WTC11 (cell line): ENCODE results near the gene LENEP. TPM values are rescaled to one million over a fixed set of nuclear protein-coding genes. Genes with fewer than 3 reads are reported as not detected.

ENCODE experiments used
- ATAC-seq: fragments of 200-7000 bp; cut with Tn5 transposase; 2 replicates; pipeline ENCODE4 v1.10.0; 2021; ENCODE audit warnings: mild to moderate bottlenecking, moderate library complexity
- CTCF ChIA-PET: fragments of 300-600 bp; sonication (Branson Sonifier 250); formaldehyde crosslinking; loops from one replicate; lab custom pipeline; 2021; ENCODE audit warnings: antibody characterized with exemption; lab: Charles Lee
- POLR2A ChIA-PET: fragments of 350-600 bp; sonication (Branson Sonifier 250); formaldehyde crosslinking; loops from one replicate; lab custom pipeline; 2021; ENCODE audit warnings: antibody characterized with exemption; lab: Charles Lee
- DNase-seq: peaks from one replicate; pipeline ENCODE4 v3.0.0; 2021; ENCODE audit warnings: low spot score
- H3K27ac Mint-ChIP-seq: 2 replicates; pipeline ENCODE4 v1.8.0; 2021; ENCODE audit warnings: mixed read lengths
- H3K27me3 Mint-ChIP-seq: 2 replicates; pipeline ENCODE4 v1.8.0; 2021; ENCODE audit warnings: low read depth, mild to moderate bottlenecking, moderate library complexity, mixed read lengths
- H3K36me3 Mint-ChIP-seq: 2 replicates; pipeline ENCODE4 v1.8.0; 2021; ENCODE audit warnings: mixed read lengths
- H3K4me1 Mint-ChIP-seq: 2 replicates; pipeline ENCODE4 v1.8.0; 2022; ENCODE audit warnings: mixed read lengths
- H3K4me3 Mint-ChIP-seq: 2 replicates; pipeline ENCODE4 v1.8.0; 2021; ENCODE audit warnings: mild to moderate bottlenecking, moderate library complexity, mixed read lengths
- H3K9me3 Mint-ChIP-seq: 2 replicates; pipeline ENCODE4 v1.8.0; 2021; ENCODE audit warnings: mixed read lengths
- HMGXB4 ChIP-seq: sonication (generic); formaldehyde crosslinking; IDR thresholded peaks from 2 replicates; pipeline ENCODE4 v1.8.1; 2023; ENCODE audit warnings: mild to moderate bottlenecking, moderate library complexity, missing genetic modification reagents
- JUN ChIP-seq: sonication (generic); formaldehyde crosslinking; IDR thresholded peaks from 2 replicates; pipeline ENCODE4 v1.8.0; 2023; ENCODE audit warnings: mild to moderate bottlenecking, missing genetic modification reagents
- KAT7 ChIP-seq: sonication (generic); formaldehyde crosslinking; IDR thresholded peaks from 2 replicates; pipeline ENCODE4 v1.8.1; 2023; ENCODE audit warnings: missing genetic modification reagents, mild to moderate bottlenecking, borderline replicate concordance
- MAX ChIP-seq: sonication (generic); formaldehyde crosslinking; IDR thresholded peaks from 2 replicates; pipeline ENCODE4 v1.8.0; 2022; ENCODE audit warnings: mild to moderate bottlenecking, missing genetic modification reagents
- MLX ChIP-seq: sonication (generic); formaldehyde crosslinking; IDR thresholded peaks from 2 replicates; pipeline ENCODE4 v1.8.1; 2023; ENCODE audit warnings: mild to moderate bottlenecking, missing genetic modification reagents, moderate library complexity
- MYBL2 ChIP-seq: sonication (generic); formaldehyde crosslinking; IDR thresholded peaks from 2 replicates; pipeline ENCODE4 v1.8.1; 2023; ENCODE audit warnings: mild to moderate bottlenecking, moderate library complexity, missing genetic modification reagents
- NFYB ChIP-seq: sonication (generic); formaldehyde crosslinking; conservative IDR thresholded peaks from 2 replicates; pipeline ENCODE4 v1.8.0; 2022; ENCODE audit warnings: low read depth, missing genetic modification reagents
- NR1H2 ChIP-seq: sonication (generic); formaldehyde crosslinking; IDR thresholded peaks from 2 replicates; pipeline ENCODE4 v1.9.0; 2021; ENCODE audit warnings: mild to moderate bottlenecking, moderate library complexity, missing genetic modification reagents
- PREB ChIP-seq: sonication (generic); formaldehyde crosslinking; IDR thresholded peaks from 2 replicates; pipeline ENCODE4 v1.8.1; 2022; ENCODE audit warnings: mild to moderate bottlenecking, missing genetic modification reagents, moderate library complexity, borderline replicate concordance
- SMAD3 ChIP-seq: sonication (generic); formaldehyde crosslinking; IDR thresholded peaks from 2 replicates; pipeline ENCODE4 v1.8.0; 2022; ENCODE audit warnings: missing genetic modification reagents, mild to moderate bottlenecking, borderline replicate concordance
- SMAD4 ChIP-seq: sonication (generic); formaldehyde crosslinking; IDR thresholded peaks from 2 replicates; pipeline ENCODE4 v1.8.0; 2022; ENCODE audit warnings: mild to moderate bottlenecking, missing genetic modification reagents
- SP1 ChIP-seq: sonication (generic); formaldehyde crosslinking; conservative IDR thresholded peaks from 2 replicates; pipeline ENCODE4 v1.8.1; 2022; ENCODE audit warnings: missing genetic modification reagents
- USF1 ChIP-seq: sonication (generic); formaldehyde crosslinking; IDR thresholded peaks from 2 replicates; pipeline ENCODE4 v1.8.0; 2022; ENCODE audit warnings: mild to moderate bottlenecking, missing genetic modification reagents
- USF2 ChIP-seq: sonication (generic); formaldehyde crosslinking; IDR thresholded peaks from 2 replicates; pipeline ENCODE4 v1.8.1; 2023; ENCODE audit warnings: mild to moderate bottlenecking, missing genetic modification reagents, moderate library complexity
- ZBTB43 ChIP-seq: sonication (generic); formaldehyde crosslinking; IDR thresholded peaks from 2 replicates; pipeline ENCODE4 v1.8.1; 2023; ENCODE audit warnings: mild to moderate bottlenecking, missing genetic modification reagents
- ZNF219 ChIP-seq: sonication (generic); formaldehyde crosslinking; IDR thresholded peaks from 2 replicates; pipeline ENCODE4 v1.8.0; 2023; ENCODE audit warnings: missing genetic modification reagents, mild to moderate bottlenecking, borderline replicate concordance
- ZNF281 ChIP-seq: sonication (generic); formaldehyde crosslinking; IDR thresholded peaks from 2 replicates; pipeline ENCODE4 v1.8.0; 2023; ENCODE audit warnings: mild to moderate bottlenecking, missing genetic modification reagents
- total RNA-seq: library from RNA; stranded (reverse); gene quantifications from 3 replicates; pipeline ENCODE4 v1.2.3, GENCODE V29; 2021

Gene LENEP
- total RNA-seq, 1 experiment from 2014 or later = 1.2 TPM

GRCh38 chr1:155011004-155011416 is 17.6 kb downstream of the LENEP start:
- H3K36me3 Mint-ChIP-seq = peaks cover 7% of the 10 kb centered on the region; the same call in 1 of the 2 replicates
- ChIA-PET POLR2A (no interaction called here), CTCF (interaction anchor here (1.1 to 3.5 kb wide), 4 partner anchors 12 to 51 kb away, joined by 8 to 34 read pairs (median 22); partner anchors contain the start of gene ADAM15)
- H3K9me3 Mint-ChIP-seq = no peaks in the 10 kb centered on the region
- no peak for DNase-seq
- no peaks in the 10 kb centered on the region for H3K27me3 Mint-ChIP-seq
- no peak for TF ChIP-seq USF2 (CRISPR knock-in tag)
- no peak for TF ChIP-seq SMAD4 (CRISPR knock-in tag)
- no peak for TF ChIP-seq ZBTB43
- TF ChIP-seq MYBL2 = no peak
- no peak for TF ChIP-seq MLX (CRISPR knock-in tag)
- TF ChIP-seq, all 79 proteins: peak for 0
- peaks cover 51% of the 10 kb centered on the region for H3K4me1 Mint-ChIP-seq
- peak overlapping the region; percentile 47 for H3K27ac Mint-ChIP-seq
- no peak for ATAC-seq
- no peak overlapping the region for H3K4me3 Mint-ChIP-seq

GRCh38 chr1:155011437-155012025 is 18.1 kb downstream of the LENEP start:
- no peak for TF ChIP-seq ZNF219 (CRISPR knock-in tag)
- no peak for TF ChIP-seq NR1H2 (CRISPR knock-in tag)
- TF ChIP-seq HMGXB4 (CRISPR knock-in tag) = 0 out of 2 replicates have a peak, but pooled peaks have one; percentile 17
- no peak for TF ChIP-seq KAT7 (CRISPR knock-in tag)
- POLR2A ChIA-PET = interaction anchor here (1.0 to 1.5 kb wide), 4 partner anchors 18 to 59 kb away, joined by 4 to 6 read pairs (median 4); partner anchors contain the start of genes LENEP and SHC1
- H3K9me3 Mint-ChIP-seq = no peaks in the 10 kb centered on the region
- peak overlapping the region; percentile 47; the same call in 1 of the 2 replicates for H3K27ac Mint-ChIP-seq
- ATAC-seq = no peak
- DNase-seq = no peak
- H3K27me3 Mint-ChIP-seq = no peaks in the 10 kb centered on the region
- H3K4me3 Mint-ChIP-seq = no peak overlapping the region
- peaks cover 48% of the 10 kb centered on the region for H3K4me1 Mint-ChIP-seq
- CTCF ChIA-PET = interaction anchor here (1.1 to 6.8 kb wide), 17 partner anchors 8 to 182 kb away, joined by 3 to 73 read pairs (median 9); partner anchors contain the start of genes ADAM15, EFNA4, KRTCAP2 and LENEP
- H3K36me3 Mint-ChIP-seq = peaks cover 8% of the 10 kb centered on the region; the same call in 1 of the 2 replicates

- Mint-ChIP-seq H3K4me3 (peak overlapping the region; percentile 45), H3K9me3 (no peaks in the 10 kb centered on the region), H3K36me3 (peaks cover 8% of the 10 kb centered on the region; the same call in 1 of the 2 replicates), H3K4me1 (peaks cover 49% of the 10 kb centered on the region), H3K27ac (peak overlapping the region; percentile 95), H3K27me3 (no peaks in the 10 kb centered on the region)
- peak; percentile 88 for DNase-seq
- CTCF ChIA-PET = interaction anchor here (0.6 to 6.8 kb wide), 19 partner anchors 8 to 181 kb away, joined by 3 to 73 read pairs (median 7); partner anchors contain the start of genes ADAM15, EFNA4, KRTCAP2 and LENEP
- POLR2A ChIA-PET = interaction anchor here (0.8 to 1.5 kb wide), 6 partner anchors 8 to 58 kb away, joined by 3 to 6 read pairs (median 4); partner anchors contain the start of genes FLAD1, LENEP and SHC1
- ATAC-seq = peak; percentile 78
- TF ChIP-seq NR1H2 (CRISPR knock-in tag) (no peak), ZNF281 (CRISPR knock-in tag) (peak; percentile 66; the same call in 1 of the 2 replicates), PREB (CRISPR knock-in tag) (no peak), MAX (CRISPR knock-in tag) (peak; percentile 64; the same call in 1 of the 2 replicates), SMAD3 (CRISPR knock-in tag) (no peak), JUN (CRISPR knock-in tag) (no peak), NFYB (CRISPR knock-in tag) (peak; percentile 77), USF1 (CRISPR knock-in tag) (peak; percentile 91), SP1 (CRISPR knock-in tag) (peak; percentile 83)
Measured at GRCh38 chr1:155012026-155012546, 18.7 kb downstream of the LENEP start.
